Liver (tissue), 9 donors: Measurements from ENCODE around the gene SCGB1D4. TPM values are rescaled to one million over a fixed set of nuclear protein-coding genes. Genes with fewer than 3 reads are reported as not detected.

Source experiments
- DNase-seq: peaks from one replicate; pipeline ENCODE4 v3.0.0-alpha.2; 2017; ENCODE audit warnings: low spot score
- H3K27ac ChIP-seq, 2 donors: one replicate each; pipeline ENCODE4 v1.7.0; 2013; ENCODE audit warnings: inconsistent platforms in 2 of 2, low read length in 2 of 2, control low read depth in 1 of 2, low read depth in 1 of 2, mild to moderate bottlenecking in 1 of 2
- H3K27me3 ChIP-seq, 4 donors: one replicate each; pipeline versions ENCODE4 v1.6.1 to v1.7.0; 2013; ENCODE audit warnings: low read length in 3 of 4, inconsistent platforms in 1 of 4, mild to moderate bottlenecking in 1 of 4, moderate library complexity in 1 of 4; ENCODE audit not compliant: control insufficient read depth in 4 of 4, insufficient read depth in 4 of 4
- H3K36me3 ChIP-seq, 4 donors: one replicate each; pipeline versions ENCODE4 v1.6.1 to v1.7.0; 2013; ENCODE audit warnings: low read length in 3 of 4, mild to moderate bottlenecking in 3 of 4, low read depth in 1 of 4, moderate library complexity in 1 of 4; ENCODE audit not compliant: control insufficient read depth in 4 of 4, insufficient read depth in 3 of 4
- H3K4me1 ChIP-seq, 4 donors: one replicate each; pipeline versions ENCODE4 v1.6.1 to v1.7.0; 2013; ENCODE audit warnings: low read length in 3 of 4, mild to moderate bottlenecking in 3 of 4, moderate library complexity in 1 of 4; ENCODE audit not compliant: control insufficient read depth in 4 of 4, insufficient read depth in 4 of 4
- H3K4me3 ChIP-seq, 3 donors: one replicate each; pipeline versions ENCODE4 v1.6.1 to v1.7.0; 2013; ENCODE audit warnings: low read length in 3 of 3, control low read depth in 1 of 3, low read depth in 1 of 3, mild to moderate bottlenecking in 1 of 3
- H3K9ac ChIP-seq, 2 donors: one replicate each; pipeline ENCODE4 v1.7.0; 2013; ENCODE audit warnings: low read length in 2 of 2, mild to moderate bottlenecking in 2 of 2, moderate library complexity in 2 of 2, control low read depth in 1 of 2, low read depth in 1 of 2
- H3K9me3 ChIP-seq, 4 donors: one replicate each; pipeline versions ENCODE4 v1.6.1 to v1.7.0; 2013; ENCODE audit warnings: low read length in 3 of 4; ENCODE audit not compliant: control insufficient read depth in 4 of 4
- ATF3 ChIP-seq: IDR thresholded peaks from 2 replicates; pipeline ENCODE4 v1.6.1; 2016; ENCODE audit warnings: antibody characterized with exemption
- CTCF ChIP-seq: fragments of 150-350 bp; IDR thresholded peaks from 2 replicates; pipeline ENCODE4 v1.5.1; 2017; ENCODE audit warnings: improper control_type of control experiment, low read depth, low read length; ENCODE audit not compliant: missing input control
- FOXA1 ChIP-seq: IDR thresholded peaks from 2 replicates; pipeline ENCODE4 v1.6.1; 2016; ENCODE audit warnings: antibody characterized with exemption
- GABPA ChIP-seq, 2 donors: IDR thresholded peaks in 1 of 2; conservative IDR thresholded peaks in 1 of 2; 2 replicates each; pipeline ENCODE4 v1.6.1; 2016; ENCODE audit warnings: antibody characterized with exemption in 2 of 2, mild to moderate bottlenecking in 1 of 2, moderate library complexity in 1 of 2
- HNF4A ChIP-seq, 2 donors: conservative IDR thresholded peaks; 2 replicates each; pipeline ENCODE4 v1.6.1; 2016; ENCODE audit warnings: antibody characterized with exemption in 2 of 2, mild to moderate bottlenecking in 2 of 2
- JUND ChIP-seq, 2 donors: IDR thresholded peaks; 2 replicates each; pipeline ENCODE4 v1.6.1; 2016; ENCODE audit warnings: antibody characterized with exemption in 2 of 2
- NR2F2 ChIP-seq: IDR thresholded peaks from 2 replicates; pipeline ENCODE4 v1.6.1; 2016; ENCODE audit warnings: antibody characterized with exemption
- RAD21 ChIP-seq, 2 donors: IDR thresholded peaks; 2 replicates each; pipeline ENCODE4 v1.6.1; 2016; ENCODE audit warnings: antibody characterized with exemption in 2 of 2, mild to moderate bottlenecking in 2 of 2
- REST ChIP-seq: IDR thresholded peaks from 2 replicates; pipeline ENCODE4 v1.6.1; 2016; ENCODE audit warnings: antibody characterized with exemption, mild to moderate bottlenecking
- RXRA ChIP-seq, 2 donors: IDR thresholded peaks; 2 replicates each; pipeline ENCODE4 v1.6.1; 2017 to 2018; ENCODE audit warnings: antibody characterized with exemption in 2 of 2, mild to moderate bottlenecking in 1 of 2
- SP1 ChIP-seq: IDR thresholded peaks from 2 replicates; pipeline ENCODE4 v1.6.1; 2018; ENCODE audit warnings: antibody characterized with exemption, mild to moderate bottlenecking
- TAF1 ChIP-seq: conservative IDR thresholded peaks from 2 replicates; pipeline ENCODE4 v1.6.1; 2016; ENCODE audit warnings: antibody characterized with exemption, mild to moderate bottlenecking
- YY1 ChIP-seq: IDR thresholded peaks from 2 replicates; pipeline ENCODE4 v1.6.1; 2016; ENCODE audit warnings: antibody characterized with exemption, mild to moderate bottlenecking
- ZBTB33 ChIP-seq: IDR thresholded peaks from 2 replicates; pipeline ENCODE4 v1.6.1; 2016; ENCODE audit warnings: antibody characterized with exemption
- WGBS: extraction: QIAGEN DNeasy Blood & Tissue Kit; methylation state at CpG from one replicate; pipeline ENCODE4 v1.1.7; 2013; 5-methylcytosine and 5-hydroxymethylcytosine counted together
- polyA plus RNA-seq, 2 donors: library from polyadenylated mRNA; stranded (reverse) in 1 of 2; unstranded in 1 of 2; fragments of 200-250 nt in 1 of 2; fragments of >200 nt in 1 of 2; fragmentation: Nextera tagmentation in 1 of 2; extraction: Ambion mirVana in 1 of 2; gene quantifications; one replicate each; pipeline versions ENCODE4 v1.2.1 to v1.2.3, GENCODE V29; 2013 to 2015
- total RNA-seq, 2 donors: library from RNA; depleted of rRNA; stranded (reverse); fragments of >200 nt; gene quantifications; one replicate each; pipeline ENCODE4 v1.2.3, GENCODE V29; 2014
- donor health status: healthy.
- donor health status: healthy.
- donor health status: healthy.
- donor health status: healthy.
- donor health status: healthy.

SCGB1D4 gene
- total and polyA plus RNA-seq, 4 donors = not detected

GRCh38 chr11:62309991-62310390 is 11.1 kb upstream of the SCGB1D4 start:
- no peak overlapping the region for H3K9ac ChIP-seq
- H3K27me3 ChIP-seq = peaks cover 0 to 6% (median 3%) of the 10 kb centered on the region in 4 donors
- TF ChIP-seq YY1 (no peak), RAD21 (IDR thresholded peaks at IDR 0.05) (no peak), NR2F2 (no peak), SP1 (no peak), FOXA1 (no peak), CTCF (no peak), REST (no peak), TAF1 (no peak), JUND (IDR thresholded peaks at IDR 0.05) (no peak), HNF4A (conservative IDR thresholded peaks at IDR 0.05) (no peak), ZBTB33 (no peak), GABPA (IDR thresholded peaks at IDR 0.05 in 1 of 2, conservative IDR thresholded peaks at IDR 0.05 in 1 of 2) (no peak), ATF3 (no peak)
- H3K27ac ChIP-seq = no peak overlapping the region
- DNase-seq = no peak
- WGBS = 54% methylated on average over 7 of the region's 7 CpGs
- H3K9me3 ChIP-seq = no peaks in the 10 kb centered on the region
- no peak overlapping the region for H3K4me3 ChIP-seq
- no peaks in the 10 kb centered on the region for H3K36me3 ChIP-seq
- H3K4me1 ChIP-seq = no peaks in the 10 kb centered on the region

GRCh38 chr11:62307950-62308349 is 9.1 kb upstream of the SCGB1D4 start:
- Histone ChIP-seq H3K27me3 (peaks cover 0 to 6% (median 3%) of the 10 kb centered on the region in 4 donors), H3K4me1 (no peaks in the 10 kb centered on the region), H3K4me3 (no peak overlapping the region), H3K36me3 (no peaks in the 10 kb centered on the region), H3K27ac (no peak overlapping the region), H3K9ac (no peak overlapping the region), H3K9me3 (no peaks in the 10 kb centered on the region)
- DNase-seq = no peak
- TF ChIP-seq RXRA (IDR thresholded peaks at IDR 0.05) = no peak
- no peak for TF ChIP-seq YY1
- TF ChIP-seq NR2F2 = no peak
- no peak for TF ChIP-seq ZBTB33
